Anterior cingulate cortex (tissue), 58 donors: ENCODE results near the gene GNAI1.
"Not testable (repeated sequence)": the region's sequence is repeated elsewhere in the genome, so short reads cannot be mapped to it uniquely, and the experiment has no call there.

Source experiments
- DNase-seq, 58 donors: peaks; one replicate each; lab custom pipeline; 2025; lab: John Stamatoyannopoulos, UW

Gene GNAI1

GRCh38 chr7:80154656-80155333 lies 20.2 kb downstream of the GNAI1 start:
- DNase-seq = no peak

- no peak for DNase-seq
Measured at GRCh38 chr7:80155374-80155773, 20.7 kb downstream of the GNAI1 start.

GRCh38 chr7:80157770-80158169 lies 23.1 kb downstream of the GNAI1 start:
- DNase-seq = not testable (repeated sequence)

GRCh38 chr7:80159802-80160201 lies 25.2 kb downstream of the GNAI1 start:
- no peak for DNase-seq

- DNase-seq = no peak
Measured at GRCh38 chr7:80161466-80161865, 26.8 kb downstream of the GNAI1 start.

- no peak for DNase-seq
Measured at GRCh38 chr7:80165177-80165576, 30.5 kb downstream of the GNAI1 start.

GRCh38 chr7:80170445-80170844 lies 35.8 kb downstream of the GNAI1 start:
- DNase-seq = no peak

- no peak for DNase-seq
Measured at GRCh38 chr7:80172387-80172786, 37.8 kb downstream of the GNAI1 start.

- no peak for DNase-seq
Measured at GRCh38 chr7:80175744-80176143, 41.1 kb downstream of the GNAI1 start.

- peak in 1 of 58 donors; percentile 13 for DNase-seq
Measured at GRCh38 chr7:80181411-80181810, 46.8 kb downstream of the GNAI1 start.

GRCh38 chr7:80182630-80183276 lies 48.1 kb downstream of the GNAI1 start:
- no peak for DNase-seq

GRCh38 chr7:80183351-80183750 lies 48.7 kb downstream of the GNAI1 start:
- DNase-seq = no peak

- DNase-seq = peak in 2 of 58 donors; percentile 7 to 33
Measured at GRCh38 chr7:80183900-80184685, 49.5 kb downstream of the GNAI1 start.

- no peak for DNase-seq
Measured at GRCh38 chr7:80184693-80185092, 50.1 kb downstream of the GNAI1 start.

- peak in 2 of 58 donors; percentile 27 to 30 for DNase-seq
Measured at GRCh38 chr7:80185571-80185970, 50.9 kb downstream of the GNAI1 start.

- peak in 14 of 58 donors; percentile 5 to 71 (median 36) for DNase-seq
Measured at GRCh38 chr7:80186721-80187120, 52.1 kb downstream of the GNAI1 start.

- peak in 6 of 58 donors; percentile 4 to 60 (median 22) for DNase-seq
Measured at GRCh38 chr7:80187279-80187678, 52.6 kb downstream of the GNAI1 start.

- no peak for DNase-seq
Measured at GRCh38 chr7:80187727-80188126, 53.1 kb downstream of the GNAI1 start.

- DNase-seq = peak in 2 of 58 donors; percentile 23
Measured at GRCh38 chr7:80189638-80190037, 55.0 kb downstream of the GNAI1 start.

GRCh38 chr7:80197627-80198026 lies 63.0 kb downstream of the GNAI1 start:
- DNase-seq = no peak

GRCh38 chr7:80199051-80199450 lies 64.4 kb downstream of the GNAI1 start:
- no peak for DNase-seq
